SK-N-SH treated with all-trans-retinoic acid at 6 μM for 48 hours (cell line): ENCODE measurements around the gene S100A1.

Source experiments
- ATAC-seq: fragments of 200-7000 bp; cut with Tn5 transposase; 3 replicates; pipeline ENCODE4 v1.9.1; 2020; ENCODE audit warnings: mild to moderate bottlenecking, moderate library complexity
- ARNTL ChIP-seq: fragments of 450-650 bp; formaldehyde crosslinking; IDR thresholded peaks from 2 replicates; pipeline ENCODE4 v1.5.0; 2020; ENCODE audit warnings: low read depth, mild to moderate bottlenecking, moderate library complexity, borderline replicate concordance
- BACH2 ChIP-seq: fragments of 250-450 bp; sonication (Bioruptor Pico); IDR thresholded peaks from 2 replicates; pipeline ENCODE4 v1.9.0; 2021; ENCODE audit warnings: mild to moderate bottlenecking, borderline replicate concordance
- CSDC2 ChIP-seq: fragments of 250-450 bp; sonication (Bioruptor Pico); IDR thresholded peaks from 2 replicates; pipeline ENCODE4 v1.5.0; 2020; ENCODE audit warnings: mild to moderate bottlenecking, moderate library complexity
- CSRNP3 ChIP-seq: fragments of 250-450 bp; sonication (Bioruptor Pico); IDR thresholded peaks from 2 replicates; pipeline ENCODE4 v1.5.1; 2021; ENCODE audit warnings: mild to moderate bottlenecking, moderate library complexity
- ESRRG ChIP-seq: fragments of 250-450 bp; sonication (Bioruptor Pico); IDR thresholded peaks from 2 replicates; pipeline ENCODE4 v1.6.1; 2021; ENCODE audit warnings: mild to moderate bottlenecking
- GLIS3 ChIP-seq: fragments of 250-450 bp; sonication (Bioruptor Pico); IDR thresholded peaks from 2 replicates; pipeline ENCODE4 v1.5.0; 2020; ENCODE audit warnings: mild to moderate bottlenecking, moderate library complexity
- ISL1 ChIP-seq: fragments of 250-450 bp; sonication (Bioruptor Pico); IDR thresholded peaks from 2 replicates; pipeline ENCODE4 v2.1.2; 2022; ENCODE audit warnings: mild to moderate bottlenecking, moderate library complexity
- OSR1 ChIP-seq: fragments of 250-450 bp; sonication (Bioruptor Pico); IDR thresholded peaks from 2 replicates; pipeline ENCODE4 v1.8.0; 2022; ENCODE audit warnings: moderate library complexity, mild to moderate bottlenecking, inconsistent platforms
- PPARA ChIP-seq: fragments of 250-450 bp; sonication (Bioruptor Pico); IDR thresholded peaks from 2 replicates; pipeline ENCODE4 v1.5.0; 2020; ENCODE audit warnings: mild to moderate bottlenecking, borderline replicate concordance
- SNAI2 ChIP-seq: fragments of 250-450 bp; sonication (Bioruptor Pico); IDR thresholded peaks from 2 replicates; pipeline ENCODE4 v1.5.0; 2020; ENCODE audit warnings: mild to moderate bottlenecking, moderate library complexity
- TCF4 ChIP-seq: fragments of 250-450 bp; sonication (Bioruptor Pico); IDR thresholded peaks from 2 replicates; pipeline ENCODE4 v1.8.0; 2021; ENCODE audit warnings: mild to moderate bottlenecking, moderate library complexity, borderline replicate concordance
- TOX ChIP-seq: fragments of 250-450 bp; sonication (Bioruptor Pico); IDR thresholded peaks from 2 replicates; pipeline ENCODE4 v1.8.0; 2021; ENCODE audit warnings: mild to moderate bottlenecking, moderate library complexity, borderline replicate concordance
- ZC3H10 ChIP-seq: fragments of 250-450 bp; sonication (Bioruptor Pico); IDR thresholded peaks from 2 replicates; pipeline ENCODE4 v1.5.1; 2021; ENCODE audit warnings: mild to moderate bottlenecking, moderate library complexity
- ZFP3 ChIP-seq: fragments of 250-450 bp; sonication (Bioruptor Pico); IDR thresholded peaks from 2 replicates; pipeline ENCODE4 v1.5.0; 2020; ENCODE audit warnings: mild to moderate bottlenecking, moderate library complexity
- ZFP30 ChIP-seq: fragments of 450-650 bp; formaldehyde crosslinking; IDR thresholded peaks from 2 replicates; pipeline ENCODE4 v1.5.0; 2022; ENCODE audit warnings: mild to moderate bottlenecking, moderate library complexity
- ZNF565 ChIP-seq: fragments of 450-650 bp; formaldehyde crosslinking; conservative IDR thresholded peaks from 2 replicates; pipeline ENCODE4 v1.5.0; 2020; ENCODE audit warnings: low read depth, mild to moderate bottlenecking, moderate library complexity
- ZNF70 ChIP-seq: fragments of 450-650 bp; formaldehyde crosslinking; IDR thresholded peaks from 2 replicates; pipeline ENCODE4 v1.5.0; 2020; ENCODE audit warnings: mild to moderate bottlenecking, moderate library complexity
- ZNF8 ChIP-seq: fragments of 450-650 bp; formaldehyde crosslinking; IDR thresholded peaks from 2 replicates; pipeline ENCODE4 v1.5.0; 2020; ENCODE audit warnings: mild to moderate bottlenecking, moderate library complexity
- TF ChIP-seq, protein P1 (sequence below): fragments of 250-450 bp; sonication (Bioruptor Pico); IDR thresholded peaks from 2 replicates; pipeline ENCODE4 v1.8.0; 2020; ENCODE audit warnings: mild to moderate bottlenecking, moderate library complexity, borderline replicate concordance
- TF ChIP-seq, protein P2 (sequence below): fragments of 250-450 bp; sonication (Bioruptor Pico); IDR thresholded peaks from 2 replicates; pipeline ENCODE4 v1.5.1; 2020; ENCODE audit warnings: low read depth, mild to moderate bottlenecking, moderate library complexity
- TF ChIP-seq, protein P3 (sequence below): fragments of 250-450 bp; sonication (Bioruptor Pico); IDR thresholded peaks from 2 replicates; pipeline ENCODE4 v1.8.0; 2021; ENCODE audit warnings: low read depth, mild to moderate bottlenecking, moderate library complexity, borderline replicate concordance

The S100A1 gene

GRCh38 chr1:153614906-153615305 is 13.3 kb upstream of the S100A1 start:
- TF ChIP-seq ZFP30 (CRISPR knock-in tag) (no peak), BACH2 (CRISPR knock-in tag) (no peak), ISL1 (CRISPR knock-in tag) (no peak), ZC3H10 (CRISPR knock-in tag) (no peak), PPARA (CRISPR knock-in tag) (no peak), ZFP3 (CRISPR knock-in tag) (no peak), GLIS3 (CRISPR knock-in tag) (no peak), CSRNP3 (CRISPR knock-in tag) (no peak)
- TF ChIP-seq, protein P1, sequence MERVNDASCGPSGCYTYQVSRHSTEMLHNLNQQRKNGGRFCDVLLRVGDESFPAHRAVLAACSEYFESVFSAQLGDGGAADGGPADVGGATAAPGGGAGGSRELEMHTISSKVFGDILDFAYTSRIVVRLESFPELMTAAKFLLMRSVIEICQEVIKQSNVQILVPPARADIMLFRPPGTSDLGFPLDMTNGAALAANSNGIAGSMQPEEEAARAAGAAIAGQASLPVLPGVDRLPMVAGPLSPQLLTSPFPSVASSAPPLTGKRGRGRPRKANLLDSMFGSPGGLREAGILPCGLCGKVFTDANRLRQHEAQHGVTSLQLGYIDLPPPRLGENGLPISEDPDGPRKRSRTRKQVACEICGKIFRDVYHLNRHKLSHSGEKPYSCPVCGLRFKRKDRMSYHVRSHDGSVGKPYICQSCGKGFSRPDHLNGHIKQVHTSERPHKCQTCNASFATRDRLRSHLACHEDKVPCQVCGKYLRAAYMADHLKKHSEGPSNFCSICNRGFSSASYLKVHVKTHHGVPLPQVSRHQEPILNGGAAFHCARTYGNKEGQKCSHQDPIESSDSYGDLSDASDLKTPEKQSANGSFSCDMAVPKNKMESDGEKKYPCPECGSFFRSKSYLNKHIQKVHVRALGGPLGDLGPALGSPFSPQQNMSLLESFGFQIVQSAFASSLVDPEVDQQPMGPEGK (CRISPR knock-in tag): no peak
- ATAC-seq: no peak

DNA sequence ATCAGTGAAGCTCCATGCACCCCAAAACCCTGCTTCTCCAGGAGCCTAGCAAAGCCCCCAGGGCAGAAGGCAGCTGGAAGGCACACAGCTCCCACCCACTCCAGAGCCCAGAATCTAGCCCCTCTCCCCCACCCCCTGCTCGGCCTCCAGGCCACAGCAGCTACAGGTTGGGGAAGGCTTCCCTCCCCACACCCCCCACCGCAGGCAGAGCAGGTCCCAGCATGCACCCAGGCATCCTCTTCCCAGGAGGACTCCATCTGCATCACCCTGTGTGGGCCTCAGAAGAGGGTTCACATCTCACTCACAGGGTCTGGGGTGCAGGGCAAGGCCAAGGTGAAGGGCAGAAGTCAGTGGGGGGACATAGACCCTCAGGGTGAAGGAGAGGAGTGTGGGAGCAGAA is 12.8 kb upstream of the S100A1 start:
- no peak for ATAC-seq
- TF ChIP-seq BACH2 (CRISPR knock-in tag): no peak
- TF ChIP-seq, protein P2, sequence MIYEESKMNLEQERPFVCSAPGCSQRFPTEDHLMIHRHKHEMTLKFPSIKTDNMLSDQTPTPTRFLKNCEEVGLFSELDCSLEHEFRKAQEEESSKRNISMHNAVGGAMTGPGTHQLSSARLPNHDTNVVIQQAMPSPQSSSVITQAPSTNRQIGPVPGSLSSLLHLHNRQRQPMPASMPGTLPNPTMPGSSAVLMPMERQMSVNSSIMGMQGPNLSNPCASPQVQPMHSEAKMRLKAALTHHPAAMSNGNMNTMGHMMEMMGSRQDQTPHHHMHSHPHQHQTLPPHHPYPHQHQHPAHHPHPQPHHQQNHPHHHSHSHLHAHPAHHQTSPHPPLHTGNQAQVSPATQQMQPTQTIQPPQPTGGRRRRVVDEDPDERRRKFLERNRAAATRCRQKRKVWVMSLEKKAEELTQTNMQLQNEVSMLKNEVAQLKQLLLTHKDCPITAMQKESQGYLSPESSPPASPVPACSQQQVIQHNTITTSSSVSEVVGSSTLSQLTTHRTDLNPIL (CRISPR knock-in tag): no peak
- TF ChIP-seq, protein P3, sequence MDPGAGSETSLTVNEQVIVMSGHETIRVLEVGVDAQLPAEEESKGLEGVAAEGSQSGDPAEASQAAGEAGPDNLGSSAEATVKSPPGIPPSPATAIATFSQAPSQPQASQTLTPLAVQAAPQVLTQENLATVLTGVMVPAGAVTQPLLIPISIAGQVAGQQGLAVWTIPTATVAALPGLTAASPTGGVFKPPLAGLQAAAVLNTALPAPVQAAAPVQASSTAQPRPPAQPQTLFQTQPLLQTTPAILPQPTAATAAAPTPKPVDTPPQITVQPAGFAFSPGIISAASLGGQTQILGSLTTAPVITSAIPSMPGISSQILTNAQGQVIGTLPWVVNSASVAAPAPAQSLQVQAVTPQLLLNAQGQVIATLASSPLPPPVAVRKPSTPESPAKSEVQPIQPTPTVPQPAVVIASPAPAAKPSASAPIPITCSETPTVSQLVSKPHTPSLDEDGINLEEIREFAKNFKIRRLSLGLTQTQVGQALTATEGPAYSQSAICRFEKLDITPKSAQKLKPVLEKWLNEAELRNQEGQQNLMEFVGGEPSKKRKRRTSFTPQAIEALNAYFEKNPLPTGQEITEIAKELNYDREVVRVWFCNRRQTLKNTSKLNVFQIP (CRISPR knock-in tag): no peak
- TF ChIP-seq ARNTL: no peak
- no peak for TF ChIP-seq ZNF8 (CRISPR knock-in tag)
- no peak for TF ChIP-seq ZNF565
- no peak for TF ChIP-seq ZFP30 (CRISPR knock-in tag)
- TF ChIP-seq PPARA (CRISPR knock-in tag): no peak
- TF ChIP-seq CSDC2: no peak
- no peak for TF ChIP-seq GLIS3 (CRISPR knock-in tag)
- TF ChIP-seq SNAI2: no peak
- no peak for TF ChIP-seq OSR1 (CRISPR knock-in tag)
- no peak for TF ChIP-seq ZC3H10 (CRISPR knock-in tag)
- TF ChIP-seq, protein P1 (CRISPR knock-in tag): no peak
- TF ChIP-seq ISL1 (CRISPR knock-in tag): no peak
- no peak for TF ChIP-seq TOX (CRISPR knock-in tag)

- ATAC-seq: no peak
- TF ChIP-seq ISL1 (CRISPR knock-in tag) (no peak), CSRNP3 (CRISPR knock-in tag) (no peak), TCF4 (no peak), PPARA (CRISPR knock-in tag) (no peak), CSDC2 (no peak), ZNF8 (CRISPR knock-in tag) (no peak), ZNF565 (no peak), ZFP30 (CRISPR knock-in tag) (no peak), BACH2 (CRISPR knock-in tag) (no peak), ARNTL (no peak), ESRRG (CRISPR knock-in tag) (no peak), OSR1 (CRISPR knock-in tag) (no peak), ZNF70 (no peak)
- TF ChIP-seq, protein P1 (CRISPR knock-in tag): no peak
Measured at GRCh38 chr1:153616144-153616916, 11.9 kb upstream of the S100A1 start, which contains the start of gene S100A14. TSS of gene S100A14 (minus strand) at chr1:153616325. CDS start at chr1:153615858, 467 bp downstream.
